Gastroesophageal sphincter (tissue), 4 donors: ENCODE measurements around the gene COPZ1. TPM values are rescaled to one million over a fixed set of nuclear protein-coding genes. Genes with fewer than 3 reads are reported as not detected.
"Not testable (repeated sequence)": the region's sequence is repeated elsewhere in the genome, so short reads cannot be mapped to it uniquely, and the experiment has no call there.

Experiments used
- ATAC-seq: fragments of 150-250 bp; one replicate; pipeline ENCODE4 v1.9.1; 2016; ENCODE audit warnings: mild to moderate bottlenecking, moderate library complexity
- H3K27ac ChIP-seq, 4 donors: fragments of 200-600 bp; sonication (generic) in 3 of 4; 1 replicate in 3 of 4; 2 replicates in 1 of 4; pipeline ENCODE4 v1.5.1; 2016 to 2019
- H3K27me3 ChIP-seq: fragments of 200-600 bp; sonication (generic); one replicate; pipeline ENCODE4 v1.5.1; 2019
- H3K36me3 ChIP-seq, 2 donors: fragments of 200-600 bp; sonication (generic); one replicate each; pipeline ENCODE4 v1.5.1; 2019; ENCODE audit warnings: control low read depth in 1 of 2
- H3K4me1 ChIP-seq, 3 donors: fragments of 200-600 bp; sonication (generic); 1 replicate in 2 of 3; 2 replicates in 1 of 3; pipeline ENCODE4 v1.5.1; 2016 to 2019; ENCODE audit warnings: control low read depth in 2 of 3
- H3K4me3 ChIP-seq, 2 donors: fragments of 200-600 bp; sonication (generic); one replicate each; pipeline ENCODE4 v1.5.1; 2019; ENCODE audit warnings: mild to moderate bottlenecking in 1 of 2, moderate library complexity in 1 of 2
- H3K9me3 ChIP-seq, 3 donors: fragments of 200-600 bp; sonication (generic); one replicate each; pipeline ENCODE4 v1.5.1; 2017 to 2019; ENCODE audit warnings: control low read depth in 2 of 3
- CTCF ChIP-seq, 4 experiments: fragments of 200-600 bp in 2 of 4; fragments of 450-650 bp in 2 of 4; sonication (generic) in 1 of 4; IDR thresholded peaks; one replicate each; pipeline ENCODE4 v1.5.1; 2017 to 2019; ENCODE audit warnings: antibody characterized with exemption in 4 of 4, mild to moderate bottlenecking in 2 of 4, moderate library complexity in 2 of 4
- EP300 ChIP-seq: sonication (generic); formaldehyde crosslinking; IDR thresholded peaks from one replicate; pipeline ENCODE4 v1.6.1; 2017; ENCODE audit warnings: antibody characterized with exemption, mild to moderate bottlenecking
- POLR2A ChIP-seq, 2 donors: fragments of 450-650 bp; IDR thresholded peaks; one replicate each; pipeline ENCODE4 v1.6.1; 2017; ENCODE audit warnings: antibody characterized with exemption in 2 of 2, mild to moderate bottlenecking in 2 of 2, moderate library complexity in 1 of 2
- POLR2AphosphoS5 ChIP-seq: sonication (generic); formaldehyde crosslinking; IDR thresholded peaks from one replicate; pipeline ENCODE4 v1.6.1; 2017; ENCODE audit warnings: antibody characterized with exemption
- WGBS, 2 donors: methylation state at CpG; one replicate each; pipeline ENCODE4 v1.1.5; 2018; ENCODE audit warnings: low coverage in 1 of 2; 5-methylcytosine and 5-hydroxymethylcytosine counted together
- total RNA-seq, 4 donors: library from RNA; depleted of rRNA; stranded (reverse); fragments of >200 nt; gene quantifications; one replicate each; pipeline ENCODE4 v1.1.0, GENCODE V29; 2016

The COPZ1 gene
- total RNA-seq, 4 donors from 2014 or later = 47.0 to 138 (median 57.5) TPM

GRCh38 chr12:54303640-54304039 lies 21.3 kb upstream of the COPZ1 start:
- Histone ChIP-seq H3K36me3 (no peaks in the 10 kb centered on the region), H3K9me3 (no peaks in the 10 kb centered on the region), H3K4me3 (no peak overlapping the region), H3K27ac (no peak overlapping the region), H3K27me3 (peaks cover 66% of the 10 kb centered on the region), H3K4me1 (peaks cover 0 to 16% (median 8%) of the 10 kb centered on the region in 3 donors)
- no peak for ATAC-seq
- TF ChIP-seq POLR2A (IDR thresholded peaks at IDR 0.05) (no peak), EP300 (no peak), CTCF (IDR thresholded peaks at IDR 0.05) (no peak), POLR2AphosphoS5 (no peak)

GRCh38 chr12:54304187-54304810 lies 20.6 kb upstream of the COPZ1 start:
- 0 to 36% methylated on average over 1 to 5 of the region's 12 CpGs for WGBS, 2 donors
- no peaks in the 10 kb centered on the region for H3K36me3 ChIP-seq
- H3K27me3 ChIP-seq = peaks cover 59% of the 10 kb centered on the region
- TF ChIP-seq CTCF (IDR thresholded peaks at IDR 0.05) (no peak), EP300 (no peak), POLR2A (IDR thresholded peaks at IDR 0.05) (no peak), POLR2AphosphoS5 (no peak)
- no peak overlapping the region for H3K4me3 ChIP-seq
- H3K27ac ChIP-seq = no peak overlapping the region
- H3K4me1 ChIP-seq = peaks cover 0 to 16% (median 8%) of the 10 kb centered on the region in 3 donors
- H3K9me3 ChIP-seq = no peaks in the 10 kb centered on the region
- ATAC-seq = peak; percentile 58

- H3K4me3 ChIP-seq = no peak overlapping the region
- H3K27me3 ChIP-seq = peaks cover 37% of the 10 kb centered on the region
- H3K36me3 ChIP-seq = no peaks in the 10 kb centered on the region
- peaks cover 0 to 6% (median 5%) of the 10 kb centered on the region in 3 donors for H3K4me1 ChIP-seq
- no peak overlapping the region for H3K27ac ChIP-seq
- 61 to 80% methylated on average over 1 to 7 of the region's 8 CpGs for WGBS, 2 donors
- peak; percentile 74 for ATAC-seq
- no peaks in the 10 kb centered on the region for H3K9me3 ChIP-seq
- no peak for TF ChIP-seq EP300
- TF ChIP-seq POLR2AphosphoS5 = no peak
- no peak for TF ChIP-seq CTCF (IDR thresholded peaks at IDR 0.05)
- TF ChIP-seq POLR2A (IDR thresholded peaks at IDR 0.05) = no peak
Measured at GRCh38 chr12:54306925-54307741, 17.8 kb upstream of the COPZ1 start.

- 50% methylated on average over 2 of the region's 2 CpGs; no CpG with 5 or more reads in 1 of the 2 donors for WGBS, 2 donors
- Histone ChIP-seq H3K36me3 (no peaks in the 10 kb centered on the region), H3K27me3 (peaks cover 17% of the 10 kb centered on the region), H3K9me3 (no peaks in the 10 kb centered on the region), H3K27ac (no peak overlapping the region), H3K4me3 (no peak overlapping the region), H3K4me1 (peaks cover 0 to 6% (median 0%) of the 10 kb centered on the region in 3 donors)
- no peak for TF ChIP-seq EP300
- TF ChIP-seq POLR2AphosphoS5 = no peak
- no peak for TF ChIP-seq POLR2A (IDR thresholded peaks at IDR 0.05)
- no peak for TF ChIP-seq CTCF (IDR thresholded peaks at IDR 0.05)
- no peak for ATAC-seq
Measured at GRCh38 chr12:54311051-54311450, 13.9 kb upstream of the COPZ1 start.

DNA sequence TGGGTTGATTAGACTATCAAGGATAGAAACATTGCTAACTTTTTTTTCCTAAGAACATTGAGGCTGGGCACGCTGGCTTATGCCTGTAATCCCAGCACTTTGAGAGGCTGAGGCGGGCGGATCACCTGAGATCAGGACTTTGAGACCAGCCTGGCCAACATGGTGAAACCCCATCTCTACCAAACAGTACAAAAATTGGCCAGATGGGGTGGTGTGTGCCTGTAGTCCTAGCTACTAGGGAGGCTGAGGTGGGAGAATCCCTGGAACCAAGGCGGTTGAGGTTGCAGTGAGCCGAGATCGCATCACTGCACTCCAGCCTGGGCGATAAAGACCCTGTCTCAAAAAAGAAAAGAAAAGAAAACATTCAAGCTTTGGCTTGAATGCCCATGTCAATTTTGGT lies 12.6 kb upstream of the COPZ1 start:
- not testable (repeated sequence) for ATAC-seq, H3K4me3 ChIP-seq, H3K4me1 ChIP-seq, H3K27ac ChIP-seq, H3K36me3 ChIP-seq, H3K9me3 ChIP-seq
- WGBS, 2 donors = 86 to 95% methylated on average over 3 to 7 of the region's 7 CpGs
- H3K27me3 ChIP-seq = peaks cover 13% of the 10 kb centered on the region
